HL-60 (cell line): Measurements from ENCODE around the gene MXD4.

Experiments used
- CTCF ChIP-seq: IDR thresholded peaks from one replicate; pipeline ENCODE4 v1.5.1; 2011; ENCODE audit warnings: low read length, control low read depth, inconsistent platforms; ENCODE audit not compliant: insufficient read depth
- GABPA ChIP-seq: IDR thresholded peaks from 2 replicates; pipeline ENCODE4 v1.6.1; 2012; ENCODE audit warnings: low read depth
- POLR2AphosphoS5 ChIP-seq: IDR thresholded peaks from 2 replicates; pipeline ENCODE4 v1.6.1; 2012; ENCODE audit warnings: low read depth
- REST ChIP-seq: IDR thresholded peaks from 2 replicates; pipeline ENCODE4 v1.6.1; 2012; ENCODE audit warnings: low read depth; ENCODE audit not compliant: insufficient replicate concordance
- SPI1 ChIP-seq: IDR thresholded peaks from 2 replicates; pipeline ENCODE4 v1.6.1; 2012; ENCODE audit warnings: low read depth, mild to moderate bottlenecking, borderline replicate concordance

GRCh38 chr4:2265113-2266110, 3.5 kb upstream of the MXD4 start:
- TF ChIP-seq POLR2AphosphoS5 (no peak), CTCF (no peak), SPI1 (no peak), REST (no peak), GABPA (no peak)
